Peyer's patch (tissue), 4 donors: Measurements from ENCODE around the gene BTBD18.

ENCODE experiments used
- POLR2A ChIP-seq, 2 donors: fragments of 450-650 bp; IDR thresholded peaks; one replicate each; pipeline ENCODE4 v1.5.1; 2017; ENCODE audit warnings: antibody characterized with exemption in 2 of 2, mild to moderate bottlenecking in 2 of 2, moderate library complexity in 2 of 2
- TF ChIP-seq, protein P1 (sequence below), 6 experiments: fragments of 450-650 bp in 4 of 6; fragments of 200-600 bp in 2 of 6; sonication (generic) in 1 of 6; IDR thresholded peaks; one replicate each; pipeline ENCODE4 v1.5.1; 2017 to 2019; ENCODE audit warnings: antibody characterized with exemption in 6 of 6, mild to moderate bottlenecking in 3 of 6, moderate library complexity in 1 of 6

DNA sequence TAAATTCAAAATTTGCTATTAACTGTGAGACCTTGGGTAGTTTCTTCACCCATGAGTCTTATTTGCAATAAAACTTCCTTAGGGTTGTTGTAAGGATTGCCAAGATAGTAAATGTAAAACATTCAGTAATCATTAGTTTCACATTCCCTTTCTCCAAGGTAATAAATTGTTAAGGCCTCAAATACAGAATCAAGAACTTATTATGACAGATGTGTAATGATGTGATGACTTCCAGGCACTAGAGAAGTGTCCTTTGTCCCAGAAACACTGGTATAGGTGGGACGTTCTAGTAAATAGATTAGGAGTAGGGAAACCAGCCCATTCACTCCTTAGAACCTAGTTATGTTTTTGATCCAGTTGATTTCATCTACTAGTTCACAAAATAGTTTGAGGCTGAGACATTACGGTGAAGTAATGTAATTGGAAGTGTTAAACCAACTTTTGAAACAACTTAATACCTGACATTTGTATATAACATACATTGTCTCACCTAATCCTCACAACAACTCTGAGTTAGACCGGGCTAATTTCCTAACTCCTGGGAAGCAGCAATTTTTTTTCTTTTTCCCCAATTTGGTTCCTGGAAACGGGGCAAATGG, 35.5 kb upstream of the BTBD18 start:
- TF ChIP-seq, protein P1, sequence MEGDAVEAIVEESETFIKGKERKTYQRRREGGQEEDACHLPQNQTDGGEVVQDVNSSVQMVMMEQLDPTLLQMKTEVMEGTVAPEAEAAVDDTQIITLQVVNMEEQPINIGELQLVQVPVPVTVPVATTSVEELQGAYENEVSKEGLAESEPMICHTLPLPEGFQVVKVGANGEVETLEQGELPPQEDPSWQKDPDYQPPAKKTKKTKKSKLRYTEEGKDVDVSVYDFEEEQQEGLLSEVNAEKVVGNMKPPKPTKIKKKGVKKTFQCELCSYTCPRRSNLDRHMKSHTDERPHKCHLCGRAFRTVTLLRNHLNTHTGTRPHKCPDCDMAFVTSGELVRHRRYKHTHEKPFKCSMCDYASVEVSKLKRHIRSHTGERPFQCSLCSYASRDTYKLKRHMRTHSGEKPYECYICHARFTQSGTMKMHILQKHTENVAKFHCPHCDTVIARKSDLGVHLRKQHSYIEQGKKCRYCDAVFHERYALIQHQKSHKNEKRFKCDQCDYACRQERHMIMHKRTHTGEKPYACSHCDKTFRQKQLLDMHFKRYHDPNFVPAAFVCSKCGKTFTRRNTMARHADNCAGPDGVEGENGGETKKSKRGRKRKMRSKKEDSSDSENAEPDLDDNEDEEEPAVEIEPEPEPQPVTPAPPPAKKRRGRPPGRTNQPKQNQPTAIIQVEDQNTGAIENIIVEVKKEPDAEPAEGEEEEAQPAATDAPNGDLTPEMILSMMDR (IDR thresholded peaks at IDR 0.05), result no peak
- TF ChIP-seq POLR2A (IDR thresholded peaks at IDR 0.05), result no peak
